CD14-positive monocyte (primary cell): ENCODE results near the gene NDUFA13. TPM values are rescaled to one million over a fixed set of nuclear protein-coding genes. Genes with fewer than 3 reads are reported as not detected.
A peak's percentile ranks its signal among the peaks of the same experiment; 100 is the strongest.
"Not testable (repeated sequence)": the region's sequence is repeated elsewhere in the genome, so short reads cannot be mapped to it uniquely, and the experiment has no call there.

ENCODE experiments used
- DNase-seq, 3 donors: peaks; one replicate each; pipeline ENCODE4 v3.0.0-alpha.2; 2011 to 2022
- H2AFZ ChIP-seq: 2 replicates; pipeline ENCODE4 v1.6.0; 2012; ENCODE audit warnings: mild to moderate bottlenecking, low read depth, low read length, inconsistent platforms; ENCODE audit not compliant: insufficient read depth, poor library complexity, severe bottlenecking
- H3K27ac ChIP-seq, 2 donors: 1 replicate in 1 of 2; 2 replicates in 1 of 2; pipeline ENCODE4 v1.5.1; 2012 to 2013; ENCODE audit warnings: low read length in 2 of 2, control low read depth in 1 of 2, inconsistent platforms in 1 of 2, low read depth in 1 of 2, mild to moderate bottlenecking in 1 of 2
- H3K27me3 ChIP-seq, 2 donors: one replicate each; pipeline versions ENCODE4 v1.6.0 to v1.6.1; 2011 to 2013; ENCODE audit warnings: low read length in 2 of 2; ENCODE audit not compliant: control insufficient read depth in 2 of 2, insufficient read depth in 2 of 2
- H3K36me3 ChIP-seq, 2 donors: replicated peaks in 1 of 2; 1 replicate in 1 of 2; 2 replicates in 1 of 2; pipeline versions ENCODE4 v1.5.1 to v1.6.1; 2012 to 2013; ENCODE audit warnings: low read length in 2 of 2, control low read depth in 1 of 2, inconsistent platforms in 1 of 2, mild to moderate bottlenecking in 1 of 2; ENCODE audit not compliant: insufficient read depth in 2 of 2, control insufficient read depth in 1 of 2
- H3K4me1 ChIP-seq, 2 donors: 1 replicate in 1 of 2; 2 replicates in 1 of 2; pipeline versions ENCODE4 v1.5.1 to v1.6.1; 2012 to 2013; ENCODE audit warnings: low read length in 2 of 2, control low read depth in 1 of 2, inconsistent platforms in 1 of 2, mild to moderate bottlenecking in 1 of 2, moderate library complexity in 1 of 2; ENCODE audit not compliant: insufficient read depth in 2 of 2, control insufficient read depth in 1 of 2
- H3K4me2 ChIP-seq: replicated peaks from 2 replicates; pipeline ENCODE3; 2012; ENCODE audit warnings: low read length, moderate library complexity, mild to moderate bottlenecking; ENCODE audit not compliant: poor library complexity, severe bottlenecking; ENCODE audit errors: extremely low read depth
- H3K4me3 ChIP-seq, 3 experiments: fragments of 200-600 bp in 1 of 3; sonication (generic) in 1 of 3; replicated peaks in 1 of 3; 1 replicate in 2 of 3; 2 replicates in 1 of 3; pipeline ENCODE4 v1.5.1; 2011 to 2013; ENCODE audit warnings: low read length in 3 of 3, mild to moderate bottlenecking in 3 of 3, control low read depth in 2 of 3, low read depth in 2 of 3, inconsistent platforms in 1 of 3, moderate library complexity in 1 of 3
- H3K79me2 ChIP-seq: 2 replicates; pipeline ENCODE4 v1.6.0; 2012; ENCODE audit warnings: mild to moderate bottlenecking, control low read depth, inconsistent platforms, low read length, moderate library complexity; ENCODE audit not compliant: insufficient read depth
- H3K9ac ChIP-seq: 2 replicates; pipeline ENCODE4 v1.6.0; 2017; ENCODE audit warnings: low read length, mild to moderate bottlenecking; ENCODE audit not compliant: insufficient read depth, poor library complexity, severe bottlenecking
- H3K9me3 ChIP-seq, 2 donors: replicated peaks in 1 of 2; 1 replicate in 1 of 2; 2 replicates in 1 of 2; pipeline versions ENCODE4 v1.5.1 to v1.6.1; 2012 to 2013; ENCODE audit warnings: low read length in 2 of 2, control low read depth in 1 of 2; ENCODE audit not compliant: control insufficient read depth in 1 of 2, insufficient read depth in 1 of 2
- H4K20me1 ChIP-seq: 2 replicates; pipeline ENCODE4 v1.6.0; 2012; ENCODE audit warnings: mild to moderate bottlenecking, low read length, control low read depth, moderate library complexity; ENCODE audit not compliant: insufficient read depth
- H3K27ac Mint-ChIP-seq, 7 donors: one replicate each; pipeline ENCODE4 v1.8.0; 2020; ENCODE audit warnings: mild to moderate bottlenecking in 7 of 7, mixed read lengths in 7 of 7, moderate library complexity in 6 of 7, inconsistent platforms in 2 of 7
- H3K27me3 Mint-ChIP-seq, 3 donors: one replicate each; pipeline ENCODE4 v1.8.0; 2021 to 2022; ENCODE audit warnings: low read depth in 3 of 3, mild to moderate bottlenecking in 3 of 3, mixed read lengths in 3 of 3, moderate library complexity in 3 of 3, inconsistent platforms in 1 of 3
- H3K36me3 Mint-ChIP-seq, 2 donors: one replicate each; pipeline ENCODE4 v1.8.0; 2020; ENCODE audit warnings: mixed read lengths in 2 of 2, inconsistent platforms in 1 of 2, mild to moderate bottlenecking in 1 of 2
- H3K4me1 Mint-ChIP-seq: one replicate; pipeline ENCODE4 v1.8.0; 2020; ENCODE audit warnings: mild to moderate bottlenecking, mixed read lengths
- H3K4me3 Mint-ChIP-seq, 2 donors: one replicate each; pipeline ENCODE4 v1.8.0; 2020; ENCODE audit warnings: mild to moderate bottlenecking in 2 of 2, mixed read lengths in 2 of 2, moderate library complexity in 1 of 2
- H3K9me3 Mint-ChIP-seq, 7 donors: one replicate each; pipeline ENCODE4 v1.8.0; 2020 to 2022; ENCODE audit warnings: mixed read lengths in 7 of 7, mild to moderate bottlenecking in 6 of 7, moderate library complexity in 6 of 7, inconsistent platforms in 2 of 7
- WGBS: methylation state at CpG from one replicate; pipeline ENCODE4 v1.1.5; 2013; ENCODE audit warnings: missing lambda C conversion rate; ENCODE audit not compliant: insufficient coverage; 5-methylcytosine and 5-hydroxymethylcytosine counted together
- intact Hi-C, 2 donors: fragments of 100-400 bp; cut with micrococcal nuclease; formaldehyde crosslinking; loops; one replicate each; pipeline versions ENCODE4 v1.15.0 to v1.15.1; 2023
- polyA plus RNA-seq, 3 donors: library from polyadenylated mRNA; depleted of rRNA in 1 of 3; unstranded in 2 of 3; stranded (reverse) in 1 of 3; fragments of 300-500 nt in 2 of 3; fragments of >200 nt in 1 of 3; fragmentation: Illumina TruSeq in 2 of 3; gene quantifications; 1 replicate in 2 of 3; 2 replicates in 1 of 3; pipeline ENCODE4 v1.2.3, GENCODE V29; 2012 to 2021
- TF ChIP-seq, protein P1 (sequence below): fragments of 200-600 bp; IDR thresholded peaks from one replicate; pipeline ENCODE4 v1.8.0; 2022; ENCODE audit warnings: antibody characterized with exemption, mild to moderate bottlenecking

The NDUFA13 gene
- polyA plus RNA-seq, 3 donors = 86.7 to 433 (median 361) TPM

DNA sequence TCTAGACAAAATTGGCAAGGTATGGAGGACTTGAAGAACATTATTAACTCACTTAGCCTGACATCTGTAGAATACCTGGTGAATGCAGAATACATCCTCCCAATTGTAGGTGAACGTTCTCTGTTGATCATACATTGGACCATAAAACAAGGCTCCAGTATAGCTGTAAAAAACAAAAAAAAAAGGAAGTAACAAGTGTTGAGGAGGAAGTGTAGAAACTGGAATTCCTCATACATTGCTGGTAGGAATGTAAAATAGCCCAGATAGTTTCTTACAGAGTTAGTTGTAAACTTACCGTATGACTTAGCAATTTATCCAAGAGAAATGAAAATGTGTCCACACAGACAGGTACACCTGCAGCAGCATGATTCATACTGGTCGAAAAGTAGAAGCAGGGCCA lies 45.4 kb upstream of the NDUFA13 start:
- Histone ChIP-seq H3K27ac (peak overlapping the region; percentile 61 to 77), H3K4me3 (peak overlapping the region in 1 of 3 experiments; percentile 29), H3K4me2 (peak overlapping the region; percentile 4), H4K20me1 (peaks cover 23% of the 10 kb centered on the region), H3K36me3 (peaks cover 27 to 66% of the 10 kb centered on the region in 2 donors), H3K79me2 (peaks cover 77% of the 10 kb centered on the region), H2AFZ (no peak overlapping the region), H3K27me3 (no peaks in the 10 kb centered on the region), H3K4me1 (peaks cover 17 to 22% of the 10 kb centered on the region in 2 donors), H3K9ac (no peak overlapping the region), H3K9me3 (peaks cover 33 to 37% of the 10 kb centered on the region in 2 donors)
- peak in 2 of 3 donors; percentile 44 to 63 for DNase-seq
- WGBS = 14% methylated on average over 2 of the region's 3 CpGs
- Mint-ChIP-seq H3K4me3 (no peak overlapping the region), H3K4me1 (peaks cover 29% of the 10 kb centered on the region), H3K9me3 (peaks cover 27 to 43% (median 33%) of the 10 kb centered on the region in 7 donors), H3K27ac (peak overlapping the region; percentile 66 to 90 (median 83)), H3K36me3 (peaks cover 56 to 65% of the 10 kb centered on the region in 2 donors), H3K27me3 (no peaks in the 10 kb centered on the region)
- intact Hi-C loops = no loop called here
- TF ChIP-seq, protein P1, sequence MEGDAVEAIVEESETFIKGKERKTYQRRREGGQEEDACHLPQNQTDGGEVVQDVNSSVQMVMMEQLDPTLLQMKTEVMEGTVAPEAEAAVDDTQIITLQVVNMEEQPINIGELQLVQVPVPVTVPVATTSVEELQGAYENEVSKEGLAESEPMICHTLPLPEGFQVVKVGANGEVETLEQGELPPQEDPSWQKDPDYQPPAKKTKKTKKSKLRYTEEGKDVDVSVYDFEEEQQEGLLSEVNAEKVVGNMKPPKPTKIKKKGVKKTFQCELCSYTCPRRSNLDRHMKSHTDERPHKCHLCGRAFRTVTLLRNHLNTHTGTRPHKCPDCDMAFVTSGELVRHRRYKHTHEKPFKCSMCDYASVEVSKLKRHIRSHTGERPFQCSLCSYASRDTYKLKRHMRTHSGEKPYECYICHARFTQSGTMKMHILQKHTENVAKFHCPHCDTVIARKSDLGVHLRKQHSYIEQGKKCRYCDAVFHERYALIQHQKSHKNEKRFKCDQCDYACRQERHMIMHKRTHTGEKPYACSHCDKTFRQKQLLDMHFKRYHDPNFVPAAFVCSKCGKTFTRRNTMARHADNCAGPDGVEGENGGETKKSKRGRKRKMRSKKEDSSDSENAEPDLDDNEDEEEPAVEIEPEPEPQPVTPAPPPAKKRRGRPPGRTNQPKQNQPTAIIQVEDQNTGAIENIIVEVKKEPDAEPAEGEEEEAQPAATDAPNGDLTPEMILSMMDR = no peak

DNA sequence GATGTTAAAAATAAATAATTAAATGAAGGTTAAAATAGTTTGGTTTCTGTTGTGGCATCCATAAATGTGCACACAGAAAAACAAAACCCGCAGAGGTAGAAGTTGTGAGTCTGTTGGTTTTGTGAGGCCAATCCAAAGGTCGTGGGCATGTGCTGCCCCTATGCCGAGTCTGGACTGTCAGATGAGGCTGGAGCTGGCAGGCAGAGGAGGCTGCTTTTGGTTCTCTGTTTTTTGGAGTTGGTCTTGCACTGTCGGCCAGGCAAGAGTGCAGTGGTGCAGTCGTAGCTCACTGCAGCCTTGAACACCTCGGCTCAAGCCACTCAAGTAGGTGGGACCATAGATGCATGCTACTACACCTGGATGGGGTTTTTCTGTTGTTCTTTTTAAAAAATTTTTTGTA lies 44.3 kb upstream of the NDUFA13 start:
- peaks cover 19 to 22% of the 10 kb centered on the region in 2 donors for H3K4me1 ChIP-seq
- Mint-ChIP-seq H3K9me3 (peaks cover 20 to 33% (median 26%) of the 10 kb centered on the region in 7 donors), H3K36me3 (peaks cover 50 to 58% of the 10 kb centered on the region in 2 donors), H3K4me1 (peaks cover 37% of the 10 kb centered on the region), H3K27ac (peak overlapping the region in 2 of 7 donors; percentile 48 to 49), H3K4me3 (no peak overlapping the region), H3K27me3 (no peaks in the 10 kb centered on the region)
- peaks cover 26% of the 10 kb centered on the region in 2 donors for H3K9me3 ChIP-seq
- H3K4me3 ChIP-seq = no peak overlapping the region
- intact Hi-C loops = no loop called here
- H3K36me3 ChIP-seq = peaks cover 17 to 60% of the 10 kb centered on the region in 2 donors
- H3K79me2 ChIP-seq = peaks cover 77% of the 10 kb centered on the region
- DNase-seq = no peak
- H3K27ac ChIP-seq = peak overlapping the region in 1 of 2 donors; percentile 77
- no peak overlapping the region for H3K4me2 ChIP-seq
- no peak overlapping the region for H2AFZ ChIP-seq
- peaks cover 32% of the 10 kb centered on the region for H4K20me1 ChIP-seq
- TF ChIP-seq, protein P1 = no peak
- H3K9ac ChIP-seq = no peak overlapping the region
- no peaks in the 10 kb centered on the region for H3K27me3 ChIP-seq
- WGBS = 97% methylated on average over 6 of the region's 6 CpGs

DNA sequence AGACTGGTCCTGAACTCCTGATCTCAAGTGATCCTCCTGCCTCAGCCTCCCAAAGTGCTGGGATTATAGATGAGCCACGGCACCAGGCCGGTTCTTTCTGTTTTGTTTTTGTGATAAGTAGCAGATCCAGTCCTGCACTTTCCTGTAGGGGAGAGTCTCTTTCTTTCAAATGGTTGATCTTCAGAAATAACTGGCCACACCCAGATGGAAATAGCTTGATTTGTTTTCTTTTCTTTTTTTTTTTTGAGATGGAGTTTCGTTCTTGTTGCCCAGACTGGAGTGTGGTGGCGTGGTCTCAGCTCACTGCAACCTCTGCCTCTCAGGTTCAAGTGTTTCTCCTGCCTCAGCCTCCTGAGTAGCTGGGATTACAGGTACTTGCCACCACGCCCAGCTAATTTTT lies 43.9 kb upstream of the NDUFA13 start:
- H3K27me3 Mint-ChIP-seq, H3K27me3 ChIP-seq, H3K4me3 Mint-ChIP-seq, H3K4me3 ChIP-seq, DNase-seq, H3K4me2 ChIP-seq, H2AFZ ChIP-seq, H3K9ac ChIP-seq, intact Hi-C loops: not testable (repeated sequence)
- H3K36me3 ChIP-seq = peaks cover 15 to 60% of the 10 kb centered on the region in 2 donors
- H3K9me3 ChIP-seq = peaks cover 22% of the 10 kb centered on the region in 2 donors
- Mint-ChIP-seq H3K9me3 (peaks cover 16 to 29% (median 22%) of the 10 kb centered on the region in 7 donors), H3K4me1 (peaks cover 37% of the 10 kb centered on the region), H3K27ac (peak overlapping the region in 3 of 7 donors; percentile 41 to 49 (median 48)), H3K36me3 (peaks cover 50 to 58% of the 10 kb centered on the region in 2 donors)
- H3K27ac ChIP-seq = peak overlapping the region in 1 of 2 donors; percentile 37
- peaks cover 37% of the 10 kb centered on the region for H4K20me1 ChIP-seq
- WGBS = no CpG with 5 or more reads among the region's 5 CpGs
- peaks cover 78% of the 10 kb centered on the region for H3K79me2 ChIP-seq
- H3K4me1 ChIP-seq = peaks cover 19 to 22% of the 10 kb centered on the region in 2 donors
